ENCODE data around the gene DGCR2.
"Not testable (repeated sequence)": the region's sequence is repeated elsewhere in the genome, so short reads cannot be mapped to it uniquely, and the experiment has no call there.

GRCh38 chr22:19024956-19025489, 97.2 kb downstream of the DGCR2 start:
- TF ChIP-seq, protein P1, sequence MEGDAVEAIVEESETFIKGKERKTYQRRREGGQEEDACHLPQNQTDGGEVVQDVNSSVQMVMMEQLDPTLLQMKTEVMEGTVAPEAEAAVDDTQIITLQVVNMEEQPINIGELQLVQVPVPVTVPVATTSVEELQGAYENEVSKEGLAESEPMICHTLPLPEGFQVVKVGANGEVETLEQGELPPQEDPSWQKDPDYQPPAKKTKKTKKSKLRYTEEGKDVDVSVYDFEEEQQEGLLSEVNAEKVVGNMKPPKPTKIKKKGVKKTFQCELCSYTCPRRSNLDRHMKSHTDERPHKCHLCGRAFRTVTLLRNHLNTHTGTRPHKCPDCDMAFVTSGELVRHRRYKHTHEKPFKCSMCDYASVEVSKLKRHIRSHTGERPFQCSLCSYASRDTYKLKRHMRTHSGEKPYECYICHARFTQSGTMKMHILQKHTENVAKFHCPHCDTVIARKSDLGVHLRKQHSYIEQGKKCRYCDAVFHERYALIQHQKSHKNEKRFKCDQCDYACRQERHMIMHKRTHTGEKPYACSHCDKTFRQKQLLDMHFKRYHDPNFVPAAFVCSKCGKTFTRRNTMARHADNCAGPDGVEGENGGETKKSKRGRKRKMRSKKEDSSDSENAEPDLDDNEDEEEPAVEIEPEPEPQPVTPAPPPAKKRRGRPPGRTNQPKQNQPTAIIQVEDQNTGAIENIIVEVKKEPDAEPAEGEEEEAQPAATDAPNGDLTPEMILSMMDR (IDR thresholded peaks at IDR 0.05; ENCODE audit: low read length), result not testable (repeated sequence)
- TF ChIP-seq EZH2 (optimal IDR thresholded peaks at IDR 0.05; ENCODE audit: low read depth, low read length); EZH2phosphoT487 (IDR thresholded peaks at IDR 0.05; ENCODE audit: low read length): not testable (repeated sequence)
